Fibroblast of lung (primary cell): Measurements from ENCODE around the gene PDE5A. TPM values are rescaled to one million over a fixed set of nuclear protein-coding genes. Genes with fewer than 3 reads are reported as not detected.

Experiments used
- DNase-seq, 2 donors: peaks; one replicate each; pipeline versions ENCODE4 v3.0.0 to v3.0.0-alpha.2; 2010; ENCODE audit warnings: low read depth in 2 of 2
- H2AFZ ChIP-seq: 2 replicates; pipeline ENCODE4 v1.5.1; 2012; ENCODE audit warnings: low read length, control low read depth, inconsistent platforms
- H3K27ac ChIP-seq: 2 replicates; pipeline ENCODE4 v1.5.1; 2011; ENCODE audit warnings: low read length, control low read depth; ENCODE audit not compliant: insufficient read depth
- H3K27me3 ChIP-seq: 2 replicates; pipeline ENCODE4 v1.5.1; 2011; ENCODE audit warnings: mild to moderate bottlenecking, low read length; ENCODE audit not compliant: control insufficient read depth, insufficient read depth
- H3K36me3 ChIP-seq: 2 replicates; pipeline ENCODE4 v1.5.1; 2011; ENCODE audit warnings: low read length; ENCODE audit not compliant: control insufficient read depth, insufficient read depth
- H3K4me1 ChIP-seq: 2 replicates; pipeline ENCODE4 v1.5.1; 2011; ENCODE audit warnings: low read length; ENCODE audit not compliant: control insufficient read depth, insufficient read depth; ENCODE audit errors: extremely low read depth
- H3K4me2 ChIP-seq: 2 replicates; pipeline ENCODE4 v1.5.1; 2011; ENCODE audit warnings: low read length, control low read depth; ENCODE audit not compliant: insufficient read depth; ENCODE audit errors: extremely low read depth
- H3K4me3 ChIP-seq, 4 experiments: fragments of 200-600 bp in 1 of 4; sonication (generic) in 1 of 4; replicated peaks in 1 of 4; 2 replicates each; pipeline ENCODE4 v1.5.1; 2011 to 2016; ENCODE audit warnings: low read length in 4 of 4, low read depth in 3 of 4, mild to moderate bottlenecking in 3 of 4, control low read depth in 2 of 4, inconsistent platforms in 1 of 4, mixed read lengths in 1 of 4; ENCODE audit not compliant: insufficient read depth in 1 of 4; ENCODE audit errors: control extremely low read depth in 1 of 4
- H3K79me2 ChIP-seq: 2 replicates; pipeline ENCODE4 v1.5.1; 2012; ENCODE audit warnings: mild to moderate bottlenecking, low read length, inconsistent platforms; ENCODE audit not compliant: control insufficient read depth, insufficient read depth
- H3K9ac ChIP-seq: 2 replicates; pipeline ENCODE4 v1.5.1; 2011; ENCODE audit warnings: mild to moderate bottlenecking, low read length, control low read depth; ENCODE audit not compliant: insufficient read depth
- H3K9me3 ChIP-seq: 2 replicates; pipeline ENCODE4 v1.5.1; 2012; ENCODE audit warnings: low read depth, low read length; ENCODE audit not compliant: control insufficient read depth, insufficient read depth
- H4K20me1 ChIP-seq: 2 replicates; pipeline ENCODE4 v1.5.1; 2011; ENCODE audit warnings: low read length; ENCODE audit not compliant: control insufficient read depth, insufficient read depth; ENCODE audit errors: extremely low read depth
- CTCF ChIP-seq, 2 donors: IDR thresholded peaks in 1 of 2; conservative IDR thresholded peaks in 1 of 2; 1 replicate in 1 of 2; 2 replicates in 1 of 2; pipeline ENCODE4 v1.5.1; 2011 to 2012; ENCODE audit warnings: low read length in 2 of 2, control low read depth in 1 of 2, inconsistent platforms in 1 of 2, low read depth in 1 of 2, mild to moderate bottlenecking in 1 of 2
- EZH2 ChIP-seq: IDR thresholded peaks from 2 replicates; pipeline ENCODE4 v1.5.1; 2012; ENCODE audit warnings: low read length, control low read depth, mild to moderate bottlenecking; ENCODE audit errors: missing control alignments
- polyA plus RNA-seq, 2 donors: library from polyadenylated mRNA; depleted of rRNA in 1 of 2; stranded (reverse) in 1 of 2; unstranded in 1 of 2; fragments of >200 nt; gene quantifications; 2 replicates each; pipeline ENCODE4 v1.2.1, GENCODE V29; 2011 to 2012; ENCODE audit warnings: missing spikeins in 1 of 2
- total RNA-seq: library from RNA; depleted of rRNA; stranded (reverse); fragments of >200 nt; gene quantifications from 2 replicates; pipeline ENCODE4 v1.2.1, GENCODE V29; 2014

PDE5A gene
- total and polyA plus RNA-seq, 2 donors (not counting 1 experiment from before 2014, with no cell fraction given) = 197 to 832 TPM

GRCh38 chr4:119646347-119647071, 17.9 kb upstream of the PDE5A start:
- H2AFZ ChIP-seq = no peak overlapping the region
- H3K36me3 ChIP-seq = no peaks in the 10 kb centered on the region
- peak; percentile 69 to 81 for DNase-seq

GRCh38 chr4:119643306-119644042, 14.9 kb upstream of the PDE5A start:
- H3K79me2 ChIP-seq = no peaks in the 10 kb centered on the region
- TF ChIP-seq EZH2 (no peak), CTCF (conservative IDR thresholded peaks at IDR 0.05 in 1 of 2, IDR thresholded peaks at IDR 0.05 in 1 of 2; ENCODE audit: low read depth in 1 of 2, low read length in 2 of 2) (no peak)
- H3K27me3 ChIP-seq = no peaks in the 10 kb centered on the region
- H3K27ac ChIP-seq = no peak overlapping the region
- H3K36me3 ChIP-seq = no peaks in the 10 kb centered on the region
- H3K9me3 ChIP-seq = no peaks in the 10 kb centered on the region
- H3K4me1 ChIP-seq = peaks cover 7% of the 10 kb centered on the region
- peak in 1 of 2 donors; percentile 60 for DNase-seq
- H4K20me1 ChIP-seq = no peaks in the 10 kb centered on the region
- H2AFZ ChIP-seq = no peak overlapping the region
- no peak overlapping the region for H3K4me2 ChIP-seq
- H3K4me3 ChIP-seq = no peak overlapping the region
- no peak overlapping the region for H3K9ac ChIP-seq

More at GRCh38 chr4:119646347-119647071, 17.9 kb upstream of the PDE5A start:
- no peak overlapping the region for H3K27ac ChIP-seq
- H3K4me2 ChIP-seq = no peak overlapping the region
- TF ChIP-seq CTCF (conservative IDR thresholded peaks at IDR 0.05 in 1 of 2, IDR thresholded peaks at IDR 0.05 in 1 of 2; ENCODE audit: low read depth in 1 of 2, low read length in 2 of 2) (no peak), EZH2 (no peak)
- no peaks in the 10 kb centered on the region for H4K20me1 ChIP-seq
- H3K4me1 ChIP-seq = peaks cover 7% of the 10 kb centered on the region
- no peaks in the 10 kb centered on the region for H3K79me2 ChIP-seq
- H3K9me3 ChIP-seq = no peaks in the 10 kb centered on the region
- no peaks in the 10 kb centered on the region for H3K27me3 ChIP-seq
- H3K4me3 ChIP-seq = no peak overlapping the region
- no peak overlapping the region for H3K9ac ChIP-seq

- no peaks in the 10 kb centered on the region for H3K36me3 ChIP-seq
- H3K9me3 ChIP-seq = no peaks in the 10 kb centered on the region
- no peaks in the 10 kb centered on the region for H4K20me1 ChIP-seq
- no peak overlapping the region for H3K4me3 ChIP-seq
- H3K27me3 ChIP-seq = no peaks in the 10 kb centered on the region
- no peak overlapping the region for H3K4me2 ChIP-seq
- H3K4me1 ChIP-seq = peaks cover 2% of the 10 kb centered on the region
- no peak overlapping the region for H3K27ac ChIP-seq
- H3K79me2 ChIP-seq = no peaks in the 10 kb centered on the region
- TF ChIP-seq CTCF (conservative IDR thresholded peaks at IDR 0.05 in 1 of 2, IDR thresholded peaks at IDR 0.05 in 1 of 2; ENCODE audit: low read depth in 1 of 2, low read length in 2 of 2) (no peak), EZH2 (no peak)
- H2AFZ ChIP-seq = no peak overlapping the region
- DNase-seq = no peak
- no peak overlapping the region for H3K9ac ChIP-seq
These were observed 13.2 kb upstream of the PDE5A start for GRCh38 chr4:119641765-119642164.
